GM19468 (cell line): ENCODE measurements around the gene SYCN.

Experiments
- ATAC-seq: cut with Tn5 transposase; IDR thresholded peaks from one replicate; pipeline ENCODE4 v1.9.1; 2021; ENCODE audit warnings: mild to moderate bottlenecking, moderate library complexity, moderate number of reproducible peaks; ENCODE audit not compliant: unreplicated experiment; ENCODE audit errors: extremely low read depth

SYCN gene

DNA sequence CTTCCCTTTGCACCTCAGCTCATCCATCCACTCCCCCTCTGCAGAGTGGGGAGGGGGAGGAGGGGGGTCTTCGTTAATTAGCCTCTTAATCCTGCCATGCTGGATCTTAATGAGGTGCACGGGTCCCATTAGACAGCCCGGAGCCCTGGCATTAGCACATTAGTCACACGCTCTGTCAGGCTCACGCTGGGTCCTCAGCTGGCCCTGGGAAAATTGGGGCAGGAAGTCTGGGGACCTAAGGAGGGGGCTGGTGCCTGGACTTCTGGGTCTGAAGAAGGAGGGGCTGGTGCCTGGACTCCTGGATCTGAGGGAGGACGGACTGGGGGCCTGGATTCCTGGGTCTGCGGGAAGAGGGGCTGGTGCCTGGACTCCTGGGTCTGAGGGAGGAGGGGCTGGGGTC is 7.7 kb downstream of the SYCN start:
- no peak for ATAC-seq

DNA sequence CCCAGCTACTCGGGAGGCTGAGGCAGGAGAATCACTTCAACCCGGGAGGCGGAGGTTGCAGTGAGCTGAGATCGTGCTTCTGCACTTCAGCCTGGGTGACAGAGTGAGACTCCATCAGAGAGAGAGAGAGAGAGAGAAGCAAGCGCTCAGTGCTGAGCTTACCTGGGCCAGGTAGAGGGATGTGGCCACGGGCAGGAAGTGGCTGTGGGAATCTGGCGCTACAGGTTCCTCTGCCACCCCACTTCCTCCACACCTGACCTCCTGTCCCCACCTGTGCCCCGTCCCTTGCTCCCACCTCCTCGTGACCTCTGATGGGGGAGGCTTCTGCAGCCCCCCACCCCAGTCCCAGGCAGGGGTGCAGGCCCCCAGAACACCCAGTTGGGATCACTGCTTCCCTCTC is 8.3 kb downstream of the SYCN start:
- no peak for ATAC-seq

DNA sequence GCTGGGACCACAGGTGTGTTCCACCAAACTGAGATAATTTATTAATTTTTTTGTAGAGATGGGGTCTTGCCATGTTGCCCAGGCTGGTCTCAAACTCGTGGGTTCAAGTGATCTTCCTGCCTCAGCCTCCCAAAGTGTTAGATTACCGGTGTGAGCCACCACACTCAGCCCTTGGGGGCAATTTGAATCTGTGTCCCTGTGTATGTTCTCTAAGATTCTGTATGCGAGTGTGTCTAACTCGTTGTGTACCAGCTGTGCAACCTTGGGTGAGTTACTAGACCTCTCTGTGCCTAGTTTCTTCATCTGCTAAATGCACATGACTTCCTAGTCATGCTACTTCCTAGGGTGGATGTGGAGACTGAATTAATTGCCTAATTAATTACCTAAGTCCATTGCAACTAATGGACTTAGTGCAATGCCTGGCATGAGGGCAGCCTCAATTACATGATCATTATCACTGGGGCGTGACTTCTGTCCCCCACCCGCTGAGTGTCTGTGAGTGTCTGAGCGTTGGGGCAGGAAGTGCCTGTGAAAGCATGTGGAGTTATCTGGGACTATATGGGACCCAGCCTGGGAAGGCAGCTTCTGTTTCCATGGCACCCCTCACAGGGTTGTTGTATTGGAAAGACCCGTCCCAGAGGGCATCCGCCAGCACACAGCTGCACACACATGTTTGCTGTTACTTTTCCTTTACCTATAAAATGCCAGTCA is 9.1 kb downstream of the SYCN start:
- ATAC-seq = no peak

DNA sequence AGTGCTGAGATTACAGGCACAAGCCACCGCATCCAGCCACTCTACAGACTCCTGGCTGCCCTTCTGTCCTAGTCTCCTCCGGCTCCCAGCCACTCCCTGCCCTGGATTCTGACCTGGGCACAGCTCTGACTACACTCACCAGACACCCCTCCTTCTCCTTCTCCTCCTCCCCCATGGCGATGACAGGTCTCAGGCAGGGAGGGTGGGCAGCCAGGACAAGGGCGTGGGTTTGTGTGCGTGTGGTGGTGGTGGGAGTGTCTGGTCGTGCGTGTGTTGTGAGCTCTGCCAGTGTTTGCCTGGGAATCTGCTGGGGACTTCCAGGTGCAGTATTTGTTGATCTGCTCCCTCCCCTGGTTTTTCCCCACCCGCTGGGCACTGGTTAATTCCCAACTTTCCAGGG is 10.3 kb downstream of the SYCN start:
- no peak for ATAC-seq

DNA sequence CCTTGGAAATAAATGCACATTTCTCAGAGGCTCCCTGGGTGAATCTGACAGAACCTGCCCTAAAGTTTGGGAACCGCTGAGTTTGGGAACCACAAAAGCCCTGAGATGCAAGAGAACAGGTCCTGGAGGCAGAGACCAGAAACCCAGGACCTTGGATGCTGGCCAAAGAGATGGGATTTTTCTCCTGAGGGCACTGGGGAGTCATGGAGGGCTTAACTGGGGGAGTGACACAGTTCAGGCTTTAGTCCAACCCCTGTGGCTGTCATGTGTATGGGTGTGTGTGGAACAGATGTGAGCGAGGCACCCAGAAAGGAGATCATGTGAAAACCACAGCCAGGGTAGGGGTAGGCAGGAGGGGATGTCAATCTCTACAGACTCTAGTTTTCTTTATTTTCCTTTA is 11.2 kb downstream of the SYCN start:
- ATAC-seq = no peak

DNA sequence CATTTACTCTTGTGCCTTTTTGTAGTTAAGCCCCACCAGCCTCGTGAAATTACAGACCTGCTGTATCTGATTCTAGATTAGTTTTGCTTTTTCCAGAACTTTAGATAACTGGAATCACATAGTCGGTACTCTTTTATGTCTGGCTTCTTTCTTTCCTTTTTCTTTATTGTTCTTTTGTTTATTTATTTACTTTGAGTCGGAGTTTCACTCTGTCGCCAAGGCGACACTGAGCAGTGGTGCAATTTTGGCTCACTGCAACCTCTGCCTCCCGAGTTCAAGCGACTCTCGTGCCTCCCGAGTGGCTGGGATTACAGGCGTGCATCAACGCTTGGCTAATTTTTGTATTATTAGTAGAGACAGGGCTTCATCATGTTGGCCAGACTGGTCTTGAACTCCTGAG is 13.3 kb downstream of the SYCN start:
- no peak for ATAC-seq

DNA sequence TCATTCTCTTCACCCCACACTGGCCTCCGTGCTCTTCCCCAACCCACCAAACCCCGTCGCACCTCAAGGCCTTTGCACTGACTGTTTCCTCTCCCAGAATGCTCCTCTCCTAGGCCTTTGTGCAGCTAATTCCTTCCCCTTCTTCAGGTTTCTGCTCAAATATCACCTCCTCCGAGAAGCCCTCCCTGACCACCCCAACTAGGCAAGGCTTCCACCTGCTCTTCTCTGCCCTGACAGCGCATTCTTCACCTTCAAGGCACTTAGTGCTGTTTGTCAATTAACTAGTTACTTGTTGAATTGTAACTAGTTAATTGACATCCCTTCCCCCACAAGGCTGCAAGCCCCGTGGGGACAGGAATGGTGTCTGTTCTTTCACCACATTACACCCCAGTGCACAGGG is 15.1 kb downstream of the SYCN start:
- no peak for ATAC-seq

DNA sequence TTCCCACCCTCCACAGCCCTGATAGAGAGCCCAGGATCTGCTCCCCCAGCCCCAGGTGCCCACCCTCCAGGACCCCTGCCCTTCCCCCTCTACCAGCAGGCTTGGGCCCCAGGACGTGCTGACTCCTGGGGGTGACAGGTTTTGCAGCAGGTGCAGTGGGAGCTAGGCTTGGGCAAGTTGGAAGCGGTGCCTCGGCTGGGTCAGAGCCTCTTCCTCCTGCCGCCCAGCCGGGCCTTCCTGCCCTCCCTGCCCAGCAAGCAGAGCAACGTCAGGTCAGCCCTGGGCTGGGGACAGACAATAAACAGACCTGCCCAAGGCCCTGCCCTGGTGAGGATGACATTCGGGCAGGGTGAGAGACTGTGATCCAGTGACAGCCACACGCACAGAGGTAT is 16.5 kb downstream of the SYCN start:
- ATAC-seq = no peak

DNA sequence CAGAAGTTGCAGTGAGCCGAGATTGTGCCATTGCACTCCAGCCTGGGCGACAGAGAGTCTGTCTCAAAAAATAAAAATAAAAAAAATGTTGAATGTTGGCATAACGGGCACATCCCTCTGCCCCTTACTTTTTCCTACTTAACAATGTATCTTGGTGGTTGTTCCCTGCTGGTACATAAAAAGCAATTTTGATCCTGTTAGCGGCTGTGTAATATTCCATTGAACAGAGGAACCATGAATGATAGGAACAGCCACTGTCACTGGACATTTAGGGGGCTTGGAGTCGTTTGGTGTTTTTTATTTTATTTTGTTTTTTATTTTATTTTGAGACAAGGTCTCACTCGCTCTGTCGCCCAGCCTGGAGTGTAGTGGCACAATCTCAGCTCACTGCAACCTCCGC is 17.7 kb downstream of the SYCN start:
- no peak for ATAC-seq

DNA sequence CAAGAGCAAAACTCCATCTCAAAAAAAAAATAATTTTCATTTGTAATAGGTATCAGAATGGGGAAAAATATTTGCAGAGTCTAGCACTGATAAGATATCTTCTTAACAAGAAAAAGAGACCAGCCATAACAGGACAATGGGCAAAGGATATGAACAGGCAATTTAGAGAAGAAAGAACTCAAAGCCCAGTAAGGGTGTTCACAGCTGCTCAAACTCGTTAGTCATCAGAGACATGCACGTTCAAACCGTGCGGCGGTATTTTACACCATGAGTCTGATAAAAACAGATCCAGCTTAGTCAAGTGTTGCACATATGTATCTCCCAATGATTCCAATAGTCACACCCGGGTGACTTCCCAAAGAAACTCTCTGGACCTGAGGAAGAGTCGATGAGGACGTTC is 21.0 kb downstream of the SYCN start:
- no peak for ATAC-seq

DNA sequence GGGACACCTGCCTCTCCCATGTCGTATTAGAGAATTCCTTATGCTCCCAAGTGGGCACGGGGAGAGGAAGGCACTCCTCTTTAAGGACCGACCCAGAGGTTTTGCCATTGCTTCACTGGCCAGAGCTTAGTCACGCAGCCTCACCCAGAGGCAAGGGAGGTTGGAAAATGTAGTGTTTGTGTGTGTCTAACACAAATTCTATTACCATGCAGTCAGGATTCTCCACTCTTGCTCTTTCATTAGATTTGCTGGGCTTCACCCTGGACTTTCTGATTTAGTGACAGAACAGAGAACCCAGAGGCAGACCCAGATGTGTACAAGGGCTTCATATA is 21.9 kb downstream of the SYCN start:
- no peak for ATAC-seq

DNA sequence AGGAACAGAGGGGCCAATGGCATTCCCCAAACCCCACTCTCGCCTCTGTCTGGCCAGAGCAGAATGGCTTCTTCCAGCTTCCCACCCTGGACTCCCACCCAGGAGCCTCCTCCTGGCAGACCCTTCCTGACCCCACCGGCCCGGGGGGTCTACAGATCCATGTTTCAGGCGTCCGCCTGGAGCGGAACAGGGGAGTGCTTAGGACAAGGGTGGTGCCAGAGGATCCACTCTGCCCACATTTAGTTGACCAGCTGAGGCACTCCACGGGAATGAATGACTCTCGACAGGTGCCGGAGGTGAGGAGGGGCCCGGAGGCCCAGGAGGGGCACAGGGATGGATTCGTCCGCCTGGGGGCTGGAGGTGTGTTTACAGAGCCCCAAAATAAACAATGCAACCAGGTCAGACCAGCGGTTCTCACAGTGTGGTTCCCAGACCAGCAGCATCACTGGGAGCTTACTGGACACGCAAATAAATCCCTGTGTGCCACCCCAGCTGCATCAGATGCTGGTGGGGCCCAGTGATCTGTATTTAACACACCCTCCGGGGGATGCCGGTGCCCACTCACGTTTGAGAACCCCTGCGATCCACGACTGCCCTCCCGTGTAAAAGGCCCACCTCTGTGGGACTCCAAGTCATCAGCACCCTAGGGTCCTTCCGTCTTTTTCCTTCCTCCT is 22.4 kb downstream of the SYCN start:
- ATAC-seq = no peak

DNA sequence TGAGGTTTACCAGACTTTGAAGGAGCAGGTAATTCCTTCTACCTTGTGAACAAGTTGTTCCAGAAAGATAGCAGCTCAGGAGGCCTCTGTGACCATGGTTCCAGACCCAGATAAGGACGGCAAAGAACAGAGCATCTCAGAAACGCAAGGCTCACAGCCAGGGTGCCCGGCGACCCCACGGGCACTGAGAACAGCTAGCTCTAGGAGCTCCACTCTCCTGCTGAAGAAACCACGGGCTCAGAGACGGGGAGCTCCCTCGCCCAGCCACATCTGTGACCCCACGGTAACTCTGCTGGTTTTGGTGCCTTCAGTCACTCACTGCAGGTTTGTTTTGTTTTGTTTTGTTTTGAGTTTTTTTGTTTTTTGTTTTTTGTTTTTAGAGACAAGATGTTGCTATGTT is 23.3 kb downstream of the SYCN start:
- no peak for ATAC-seq

DNA sequence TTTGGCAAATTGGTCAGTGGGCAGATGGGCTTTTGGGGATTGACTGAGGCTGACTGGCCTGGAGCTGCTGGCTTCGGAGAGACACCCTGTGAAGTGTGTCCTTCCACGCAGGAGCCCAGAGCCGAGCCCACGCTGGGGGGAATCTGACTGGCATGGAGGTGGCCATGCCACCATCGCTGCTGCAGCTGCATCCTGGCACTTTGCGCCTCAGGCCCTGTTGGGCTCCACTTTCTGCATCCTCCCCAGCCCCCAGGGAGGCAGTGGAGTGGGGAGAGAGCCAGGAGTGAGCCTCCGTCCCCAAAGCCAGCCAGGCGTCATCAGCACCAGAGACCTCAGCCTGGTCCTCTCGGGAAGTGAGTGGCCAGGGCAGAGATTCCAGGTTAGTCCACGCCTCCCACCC is 24.3 kb downstream of the SYCN start:
- ATAC-seq = no peak

DNA sequence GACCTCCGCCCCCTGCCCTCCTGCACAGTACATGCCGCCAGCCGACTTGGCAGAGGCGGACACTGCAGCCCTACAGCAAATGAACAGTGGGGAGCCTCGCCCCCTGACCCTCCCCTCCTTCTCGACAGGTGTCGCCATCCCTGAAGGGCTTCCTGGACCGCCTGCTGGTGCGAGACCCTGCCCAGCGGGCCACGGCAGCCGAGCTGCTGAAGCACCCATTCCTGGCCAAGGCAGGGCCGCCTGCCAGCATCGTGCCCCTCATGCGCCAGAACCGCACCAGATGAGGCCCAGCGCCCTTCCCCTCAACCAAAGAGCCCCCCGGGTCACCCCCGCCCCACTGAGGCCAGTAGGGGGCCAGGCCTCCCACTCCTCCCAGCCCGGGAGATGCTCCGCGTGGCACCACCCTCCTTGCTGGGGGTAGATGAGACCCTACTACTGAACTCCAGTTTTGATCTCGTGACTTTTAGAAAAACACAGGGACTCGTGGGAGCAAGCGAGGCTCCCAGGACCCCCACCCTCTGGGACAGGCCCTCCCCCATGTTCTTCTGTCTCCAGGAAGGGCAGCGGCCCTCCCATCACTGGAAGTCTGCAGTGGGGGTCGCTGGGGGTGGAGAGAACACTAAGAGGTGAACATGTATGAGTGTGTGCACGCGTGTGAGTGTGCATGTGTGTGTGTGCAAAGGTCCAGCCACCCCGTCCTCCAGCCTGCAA is 25.6 kb downstream of the SYCN start:
- no peak for ATAC-seq

DNA sequence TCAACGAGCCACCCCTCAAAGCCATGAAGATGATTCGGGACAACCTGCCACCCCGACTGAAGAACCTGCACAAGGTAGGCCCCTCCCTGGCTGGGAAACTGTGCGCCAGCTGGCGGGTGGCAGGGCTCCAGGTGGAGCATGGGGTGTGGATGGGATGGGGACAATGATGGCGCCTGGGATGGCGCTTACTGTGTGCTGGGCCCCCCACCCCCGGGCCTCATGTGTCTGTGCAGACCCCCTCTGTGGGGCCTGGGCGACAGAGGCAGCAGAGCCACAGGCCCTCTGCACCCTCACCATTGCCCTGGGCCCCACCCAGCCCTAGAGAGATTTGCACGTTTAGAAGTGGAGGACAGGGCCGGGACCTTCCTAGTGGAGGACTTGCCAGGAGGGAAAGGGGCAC is 26.3 kb downstream of the SYCN start:
- no peak for ATAC-seq

DNA sequence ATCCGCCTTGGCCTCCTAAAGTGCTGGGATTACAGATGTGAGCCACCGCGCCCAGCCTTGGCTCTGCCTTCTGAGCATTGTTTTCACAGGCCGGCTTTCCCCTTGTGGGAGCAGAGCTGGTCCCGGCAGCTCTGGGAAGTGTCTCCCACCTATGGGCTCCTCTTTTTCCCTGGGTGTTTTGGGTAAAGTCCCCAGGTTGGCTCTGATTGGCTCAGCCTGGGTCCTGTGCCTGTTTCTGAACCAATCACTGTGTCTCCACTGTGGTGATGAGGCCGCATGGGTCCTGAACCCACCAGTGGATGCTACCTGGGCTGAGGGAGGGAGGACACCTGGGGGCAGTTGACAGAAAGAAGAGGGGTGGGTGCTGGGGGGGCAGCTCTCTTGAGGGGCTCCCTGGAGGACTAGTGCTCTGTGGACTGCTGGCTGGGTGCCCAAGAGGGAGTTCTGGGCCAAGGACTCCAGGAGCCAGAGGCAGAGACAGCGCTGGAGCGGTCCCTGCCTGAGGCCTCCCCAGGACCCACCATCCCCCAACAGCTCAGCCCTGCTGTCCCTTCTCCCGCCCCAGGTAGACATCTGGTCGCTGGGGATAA is 26.9 kb downstream of the SYCN start:
- ATAC-seq = no peak

DNA sequence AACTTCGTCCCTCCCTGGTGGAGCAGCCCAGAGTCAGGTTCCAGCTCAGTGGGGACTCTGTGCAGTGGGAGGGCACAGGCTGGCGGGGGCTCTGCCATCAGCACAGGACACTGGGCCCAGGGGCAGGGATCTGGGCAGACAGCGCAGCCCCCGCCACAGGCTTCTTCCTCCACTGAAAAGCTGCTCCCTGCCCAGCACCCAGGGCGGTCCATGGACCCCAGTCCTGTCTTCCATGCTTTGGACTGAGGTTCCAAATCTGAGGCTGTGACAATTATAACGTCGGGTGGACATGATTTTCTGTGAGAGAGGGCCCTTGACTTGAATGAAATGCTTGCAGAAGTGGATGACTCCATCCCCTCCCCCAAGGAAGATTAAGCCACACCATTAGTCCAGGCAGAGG is 28.5 kb downstream of the SYCN start:
- ATAC-seq = no peak

DNA sequence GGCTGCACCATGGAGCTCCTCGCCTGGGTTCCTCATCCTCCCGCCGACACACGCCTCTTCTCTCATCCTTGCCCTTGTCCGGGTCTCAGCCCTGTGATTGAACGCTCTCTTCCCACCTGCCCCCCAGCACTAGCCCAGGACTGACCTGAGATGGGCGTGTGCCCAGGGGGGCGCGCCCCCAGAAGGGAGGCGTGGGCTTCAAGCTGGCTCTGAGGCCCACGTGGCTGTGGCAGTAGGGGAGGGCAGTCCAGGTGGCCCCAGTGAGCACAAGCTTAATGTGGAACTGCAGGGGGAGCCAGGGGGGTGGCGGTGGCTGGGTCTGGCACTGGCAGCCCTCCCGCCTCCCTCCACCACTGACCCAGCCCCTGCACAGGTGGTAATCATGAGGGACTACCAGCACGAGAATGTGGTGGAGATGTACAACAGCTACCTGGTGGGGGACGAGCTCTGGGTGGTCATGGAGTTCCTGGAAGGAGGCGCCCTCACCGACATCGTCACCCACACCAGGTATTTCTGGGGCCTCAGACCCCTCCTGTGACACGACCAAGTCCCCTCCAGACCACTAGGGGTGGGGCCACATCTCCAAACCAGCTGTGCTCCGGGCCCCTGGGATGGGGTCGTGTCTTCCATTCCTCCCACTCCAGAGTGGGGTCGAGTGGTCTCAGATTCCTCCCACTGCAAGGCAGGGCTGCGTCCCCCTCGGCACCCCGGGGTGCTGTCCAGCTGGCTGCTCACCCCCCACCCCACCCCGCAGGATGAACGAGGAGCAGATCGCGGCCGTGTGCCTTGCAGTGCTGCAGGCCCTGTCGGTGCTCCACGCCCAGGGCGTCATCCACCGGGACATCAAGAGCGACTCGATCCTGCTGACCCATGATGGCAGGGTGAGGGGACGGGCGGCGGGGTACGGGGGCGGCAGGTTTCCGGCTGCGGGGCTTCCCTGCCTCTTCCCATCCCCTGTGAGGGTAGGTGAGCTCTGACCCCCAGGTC is 29.2 kb downstream of the SYCN start:
- no peak for ATAC-seq

DNA sequence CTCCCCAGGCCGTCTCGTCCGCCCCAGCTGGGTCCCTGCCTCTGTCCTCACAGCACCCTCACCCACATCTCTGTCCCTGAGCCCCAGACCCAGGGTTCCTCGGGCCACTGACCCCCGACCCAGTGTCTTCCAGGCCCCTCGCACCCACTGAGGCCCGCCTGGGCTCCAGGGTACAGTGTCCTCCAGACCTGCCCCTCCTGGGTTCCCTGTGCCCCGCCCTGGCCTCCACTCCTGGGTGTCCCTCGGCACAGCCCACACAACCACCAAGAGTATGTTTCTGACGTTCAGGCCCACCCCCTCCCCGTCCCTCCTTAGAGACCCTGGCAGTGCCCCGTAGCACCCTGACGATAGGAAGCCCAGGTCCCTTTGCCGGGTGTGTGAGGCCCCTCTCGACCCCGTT is 29.9 kb downstream of the SYCN start:
- no peak for ATAC-seq
